ENCODE results near the gene TRIM42. TPM values are rescaled to one million over a fixed set of nuclear protein-coding genes. Genes with fewer than 3 reads are reported as not detected.
A peak's percentile ranks its signal among the peaks of the same experiment; 100 is the strongest.

The TRIM42 gene
- not detected for total RNA-seq

DNA sequence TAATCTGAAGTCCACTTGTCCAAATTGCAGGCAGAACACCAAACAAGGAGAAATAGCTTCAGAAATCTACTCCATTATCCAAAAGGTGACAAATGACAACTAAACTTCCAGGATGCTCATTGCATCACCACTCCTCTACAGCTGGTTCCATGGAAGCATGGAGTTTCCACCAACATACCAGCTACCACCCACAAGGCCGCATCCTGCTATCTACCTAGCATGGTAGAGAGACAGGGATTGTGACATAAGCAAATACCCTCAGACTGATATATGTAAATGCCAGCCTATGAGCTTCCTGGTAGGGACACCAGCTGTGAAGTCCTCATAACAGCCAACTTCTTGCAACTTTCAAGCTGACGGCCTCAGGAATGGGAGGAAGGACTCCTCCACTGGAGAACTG, at the start of gene TRIM42:
TRIM42 (plus strand) TSS at position 301 of the 400 bp plus-strand sequence. CDS start 166 bp downstream, outside the sequence.
- no peak for ATAC-seq

DNA sequence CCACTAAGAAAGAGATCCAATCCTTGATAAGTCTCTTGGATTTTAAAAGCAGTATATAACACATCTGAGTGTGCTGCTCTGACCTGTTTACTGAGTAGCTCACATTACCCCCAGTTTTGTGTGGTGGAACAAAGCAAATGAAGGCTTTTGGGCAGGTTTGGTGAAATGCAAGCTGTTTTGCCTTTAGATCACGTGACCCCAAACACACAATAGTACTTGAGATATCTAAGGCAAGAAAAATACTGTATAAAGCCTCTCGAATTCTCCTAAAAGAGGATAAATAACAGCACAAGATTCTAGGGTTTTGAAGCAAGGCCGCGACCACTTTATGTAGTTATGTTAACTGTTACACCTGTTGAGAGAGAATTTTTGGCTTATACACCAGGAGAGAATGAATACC, 49.3 kb upstream of the TRIM42 start:
- no peak for ATAC-seq

DNA sequence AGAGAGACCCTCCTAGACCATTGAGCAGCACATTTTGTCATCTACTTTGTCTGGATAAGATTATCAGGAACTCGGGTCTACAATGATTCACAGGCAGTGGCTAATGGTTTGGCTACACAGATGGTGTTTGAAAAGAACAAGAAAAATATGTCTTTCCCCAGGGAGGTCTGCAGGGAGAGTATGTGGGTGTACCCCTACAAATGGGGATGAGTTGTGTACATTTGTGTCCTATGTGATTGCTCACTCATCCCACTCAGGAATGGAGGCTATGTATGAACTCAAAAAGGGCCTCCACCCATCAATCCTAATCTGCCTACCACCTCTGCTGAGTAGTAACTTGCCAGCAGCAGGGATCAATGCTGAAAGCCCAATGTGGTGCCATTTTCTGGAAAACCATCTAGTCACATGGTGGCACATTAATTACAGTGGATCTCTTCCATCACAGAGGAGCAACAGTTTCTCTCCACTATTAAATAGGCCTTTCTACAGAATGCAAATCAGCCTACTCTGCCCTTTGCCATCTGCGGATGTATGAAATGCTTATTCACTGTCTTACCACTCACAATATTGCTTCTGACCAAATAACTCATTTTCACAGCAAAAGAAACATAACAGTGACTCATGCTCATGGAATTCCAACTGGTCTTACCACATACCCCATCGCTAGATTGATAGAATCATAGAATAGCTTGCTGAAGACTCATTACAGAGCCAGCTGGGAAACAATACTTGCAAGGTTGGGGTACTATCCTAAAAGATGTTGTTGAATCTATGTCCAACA, 48.3 kb upstream of the TRIM42 start:
- ATAC-seq = no peak

DNA sequence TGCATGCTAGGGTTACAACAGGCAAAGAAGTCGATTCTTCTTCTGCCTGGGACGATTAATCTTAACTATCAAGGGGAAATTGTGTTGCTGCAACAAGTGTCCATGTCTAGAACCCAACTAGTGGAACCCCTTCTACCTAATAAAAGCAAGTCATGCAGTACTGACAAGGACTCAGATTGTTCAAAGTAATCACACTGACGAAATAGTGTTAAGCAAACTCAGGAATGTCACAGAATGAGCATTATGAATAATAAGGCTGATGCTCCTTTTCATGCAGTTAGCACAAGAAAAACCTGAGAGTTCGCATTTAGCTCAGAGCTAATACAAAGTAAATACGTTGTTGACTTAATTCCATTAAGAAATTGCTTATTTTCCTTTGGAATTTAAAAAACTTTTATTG, 47.5 kb upstream of the TRIM42 start:
- no peak for ATAC-seq

DNA sequence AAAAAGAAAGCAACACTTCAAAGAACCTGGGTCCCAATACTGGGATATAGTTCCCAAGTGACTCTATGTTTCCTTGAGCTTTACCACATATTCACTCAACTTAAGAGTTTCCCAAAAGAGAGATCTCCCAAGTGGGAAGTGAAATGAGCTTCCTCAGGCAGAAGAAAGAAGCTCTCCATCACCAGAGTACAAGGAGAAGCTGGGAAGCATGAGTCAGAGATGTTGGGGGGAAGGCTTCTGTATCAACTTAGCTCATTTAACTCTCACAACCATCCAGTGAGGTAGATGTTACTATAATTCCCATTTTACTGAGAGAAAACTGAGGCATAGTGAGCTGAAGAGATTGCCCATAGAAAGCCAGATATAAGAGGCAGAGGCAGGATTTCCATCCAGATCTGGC, 47.0 kb upstream of the TRIM42 start:
- ATAC-seq = no peak

DNA sequence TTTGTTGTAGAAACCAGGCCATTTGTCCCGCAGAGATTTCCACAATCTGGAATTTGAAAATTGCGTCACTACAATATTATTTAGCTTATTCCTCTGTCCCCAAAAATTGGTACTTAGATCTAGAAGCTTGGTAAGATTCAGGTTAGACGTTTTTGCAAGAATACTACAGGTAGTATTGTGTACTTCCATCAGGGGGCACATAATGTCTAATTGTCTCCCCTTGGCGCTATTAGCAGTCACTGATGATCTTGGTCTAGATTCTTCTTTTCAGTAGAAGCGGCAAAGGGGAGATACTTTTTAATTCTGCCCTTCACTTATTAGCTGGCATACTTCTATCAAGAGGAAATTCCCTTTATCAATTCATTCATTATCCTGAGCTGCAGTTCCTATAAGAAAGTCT, 42.6 kb upstream of the TRIM42 start:
- ATAC-seq = no peak

DNA sequence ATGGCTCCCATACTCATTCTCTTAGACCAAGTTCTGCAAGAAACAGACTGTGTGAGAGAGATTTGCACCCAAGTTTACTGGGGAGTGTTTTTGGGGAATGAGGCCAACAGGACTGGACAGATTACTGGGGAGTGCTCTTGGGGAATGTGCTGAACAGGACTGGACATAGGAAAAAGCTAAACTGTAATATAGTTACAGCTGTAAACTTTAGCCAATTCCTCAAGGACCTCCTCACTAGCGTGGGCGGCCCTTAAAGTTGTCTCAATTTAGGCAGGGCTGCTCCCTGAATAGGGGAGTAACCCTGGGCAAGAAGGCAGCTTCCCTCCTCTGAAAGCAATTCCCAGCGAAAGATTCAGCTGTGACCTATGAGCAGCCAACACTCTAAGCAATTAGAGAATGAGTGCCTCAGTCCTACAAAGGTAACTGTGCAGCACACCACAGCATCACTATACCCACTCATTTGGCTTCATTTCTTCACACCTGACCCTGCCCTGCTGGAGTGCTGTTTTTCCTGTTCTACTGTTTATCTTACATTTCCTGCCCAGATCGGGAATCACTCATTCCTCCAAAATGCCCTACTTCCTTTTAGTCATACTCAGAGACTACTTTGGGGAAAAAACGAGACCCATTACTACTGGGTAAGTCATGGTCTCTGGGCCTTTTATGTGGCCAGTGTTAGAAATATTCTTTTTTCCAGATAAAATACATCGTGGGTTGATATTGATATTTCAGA, 41.3 kb upstream of the TRIM42 start:
- peak; percentile 88 for ATAC-seq

DNA sequence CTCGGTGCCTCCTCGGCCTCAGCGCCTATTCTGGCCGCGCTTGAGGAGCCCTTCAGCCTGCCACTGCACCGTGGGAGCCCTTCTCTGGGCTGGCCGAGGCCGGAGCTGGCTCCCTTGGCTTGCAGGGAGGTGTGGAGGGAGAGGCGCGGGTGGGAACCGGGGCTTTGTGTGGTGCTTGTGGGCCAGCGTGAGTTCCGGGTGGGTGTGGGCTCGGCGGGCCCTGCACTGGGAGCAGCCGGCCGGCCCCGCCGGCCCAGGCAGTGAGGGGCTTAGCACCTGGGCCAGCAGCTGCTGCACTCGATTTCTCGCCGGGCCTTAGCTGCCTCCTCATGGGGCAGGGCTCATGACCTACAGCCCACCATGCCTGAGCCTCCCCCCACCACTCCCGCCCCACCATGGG, 26.6 kb upstream of the TRIM42 start:
- no peak for ATAC-seq

DNA sequence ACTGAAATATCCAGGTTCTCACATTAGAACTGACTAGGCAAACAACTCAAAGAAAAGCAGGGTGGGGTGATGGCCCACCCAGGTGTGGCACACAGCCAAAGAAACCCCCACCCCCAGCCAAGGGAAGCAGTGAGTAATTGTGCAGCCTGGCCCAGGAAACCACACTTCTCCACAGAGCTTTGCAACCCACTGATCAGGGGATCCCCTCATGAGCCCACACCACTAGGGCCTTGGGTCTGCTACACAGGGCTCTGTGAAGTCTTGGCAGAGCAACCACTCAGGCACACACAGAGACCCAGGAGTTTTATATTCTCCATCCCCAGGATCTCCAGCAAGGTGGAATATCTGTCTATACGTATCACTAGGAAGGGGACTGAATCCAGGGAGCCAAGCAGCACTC, 22.2 kb upstream of the TRIM42 start:
- no peak for ATAC-seq

DNA sequence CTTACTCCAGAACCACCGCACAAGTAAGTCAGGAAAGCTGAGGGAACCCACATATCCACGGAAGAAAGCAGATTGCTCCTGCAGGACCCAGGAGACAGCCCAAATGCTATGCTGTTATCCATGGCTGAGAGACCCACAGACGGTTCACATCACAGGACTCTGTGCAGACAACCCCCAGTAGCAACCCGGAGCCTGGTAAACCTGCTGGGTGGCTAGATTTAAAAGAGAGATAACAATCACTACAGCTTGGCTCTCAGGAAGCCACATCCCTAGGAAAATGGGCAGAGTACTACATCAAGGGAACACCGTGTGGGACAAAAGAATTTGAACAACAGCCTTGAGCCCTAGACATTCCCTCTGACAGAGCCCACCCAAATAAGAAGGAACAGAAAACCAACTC, 13.8 kb upstream of the TRIM42 start:
- no peak for ATAC-seq

DNA sequence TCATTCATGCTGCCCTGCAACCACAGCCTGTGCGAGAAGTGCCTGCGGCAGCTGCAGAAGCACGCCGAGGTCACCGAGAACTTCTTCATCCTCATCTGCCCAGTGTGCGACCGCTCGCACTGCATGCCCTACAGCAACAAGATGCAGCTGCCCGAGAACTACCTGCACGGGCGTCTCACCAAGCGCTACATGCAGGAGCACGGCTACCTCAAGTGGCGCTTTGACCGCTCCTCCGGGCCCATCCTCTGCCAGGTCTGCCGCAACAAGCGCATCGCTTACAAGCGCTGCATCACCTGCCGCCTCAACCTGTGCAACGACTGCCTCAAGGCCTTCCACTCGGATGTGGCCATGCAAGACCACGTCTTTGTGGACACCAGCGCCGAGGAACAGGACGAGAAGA, 4.7 kb downstream of the TRIM42 start:
- no peak for ATAC-seq

DNA sequence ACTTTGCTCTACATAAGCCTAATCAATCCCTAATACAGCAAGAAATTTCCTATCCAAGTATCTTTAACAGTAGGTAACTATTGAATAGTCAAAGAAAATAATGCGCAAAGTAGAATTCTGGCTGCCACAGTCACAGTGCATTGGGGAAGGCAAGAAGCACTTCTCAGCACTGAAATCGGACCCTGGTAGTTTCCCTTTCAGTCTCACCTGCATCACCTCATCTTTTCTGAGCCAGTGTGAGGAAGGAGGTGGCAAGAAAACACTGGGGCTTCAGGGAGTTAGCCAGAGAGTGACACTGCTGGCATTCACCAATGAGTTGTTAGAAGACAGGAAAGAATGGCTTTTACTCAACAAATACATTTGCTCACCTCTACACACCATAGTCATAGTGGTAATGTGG, 8.3 kb downstream of the TRIM42 start:
- no peak for ATAC-seq

DNA sequence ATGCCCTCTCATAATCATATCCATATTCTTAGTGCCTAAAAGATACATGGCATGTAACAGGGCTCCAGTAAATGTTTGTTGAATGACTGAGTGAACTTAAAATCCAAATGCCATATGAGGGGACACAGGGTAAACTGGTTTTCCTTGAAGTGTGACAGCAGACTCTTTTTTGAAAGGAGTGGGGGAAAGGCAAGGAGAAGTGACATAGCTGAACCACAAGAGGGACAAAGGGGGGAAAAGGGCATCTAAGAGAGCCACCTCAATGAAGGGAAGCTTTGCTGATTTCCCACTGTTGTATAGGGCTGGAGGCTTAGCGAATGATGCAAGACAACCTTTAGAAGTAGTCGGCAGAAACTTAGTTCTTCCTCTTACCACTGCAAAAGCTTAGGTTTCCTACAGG, 9.1 kb downstream of the TRIM42 start:
- no peak for ATAC-seq

DNA sequence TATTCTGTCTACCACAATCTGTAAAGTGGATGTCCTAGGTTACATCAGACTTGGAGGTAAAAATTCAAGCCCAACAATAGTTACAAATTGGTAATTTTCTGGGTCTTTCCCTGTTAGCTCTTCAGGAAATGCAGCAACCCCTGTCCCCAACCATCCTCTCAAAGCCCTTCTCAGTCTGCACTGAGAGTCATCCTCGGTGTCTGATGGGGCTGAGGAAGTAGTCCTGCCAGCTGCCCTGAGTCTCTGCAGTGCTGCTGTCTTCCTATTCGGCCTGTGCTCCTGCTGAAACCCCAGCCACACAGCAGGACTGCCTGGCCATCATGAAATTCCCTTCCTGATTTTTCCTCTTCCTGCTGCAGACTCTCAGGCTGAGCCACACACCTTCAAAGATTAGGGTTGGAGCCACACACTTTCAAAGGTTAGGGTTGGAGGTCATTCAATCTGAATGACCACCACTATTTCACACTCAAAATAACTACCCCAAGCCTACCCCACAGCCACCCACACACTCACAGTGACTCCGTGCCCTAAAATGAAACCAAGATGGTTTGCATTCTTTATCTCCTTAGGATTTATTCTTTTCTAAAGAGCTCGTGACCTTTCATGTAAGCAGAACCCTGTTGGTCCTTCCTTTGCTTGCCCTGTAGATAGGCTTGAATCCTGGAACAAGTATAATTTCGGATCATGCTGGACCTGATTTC, 17.6 kb downstream of the TRIM42 start:
- no peak for ATAC-seq

DNA sequence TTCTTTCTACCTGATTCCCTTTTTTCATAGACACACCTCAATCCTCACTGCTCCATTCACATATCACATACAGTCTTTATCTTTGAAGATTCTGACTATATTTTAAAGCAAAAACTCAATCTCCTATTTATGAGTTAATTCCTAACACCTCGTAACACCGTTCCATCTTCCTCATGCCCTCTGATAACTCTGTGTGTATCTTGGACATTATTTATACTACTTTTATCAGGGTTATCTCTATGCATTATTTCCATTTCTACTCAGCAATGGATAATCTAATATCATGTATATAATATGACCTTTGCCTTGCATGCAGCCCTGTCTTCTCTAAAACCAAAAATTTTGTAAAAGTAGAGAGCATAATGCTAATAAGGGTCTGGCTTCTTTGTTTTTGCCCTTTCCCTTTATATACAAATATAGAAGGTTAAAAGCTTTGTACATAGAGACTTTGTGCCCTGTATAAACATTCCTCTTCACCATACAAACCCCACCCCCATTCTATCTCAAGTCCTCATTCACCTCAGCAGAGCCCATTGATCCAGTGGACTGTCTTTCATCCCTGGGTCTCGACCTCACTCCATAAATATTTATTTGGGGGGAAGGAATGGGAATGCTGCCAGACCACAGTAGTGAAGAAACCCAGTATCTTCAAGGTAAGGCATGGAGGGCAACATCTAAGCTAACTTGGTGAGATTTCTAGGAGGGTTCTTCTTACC, 21.8 kb downstream of the TRIM42 start:
- ATAC-seq = no peak

DNA sequence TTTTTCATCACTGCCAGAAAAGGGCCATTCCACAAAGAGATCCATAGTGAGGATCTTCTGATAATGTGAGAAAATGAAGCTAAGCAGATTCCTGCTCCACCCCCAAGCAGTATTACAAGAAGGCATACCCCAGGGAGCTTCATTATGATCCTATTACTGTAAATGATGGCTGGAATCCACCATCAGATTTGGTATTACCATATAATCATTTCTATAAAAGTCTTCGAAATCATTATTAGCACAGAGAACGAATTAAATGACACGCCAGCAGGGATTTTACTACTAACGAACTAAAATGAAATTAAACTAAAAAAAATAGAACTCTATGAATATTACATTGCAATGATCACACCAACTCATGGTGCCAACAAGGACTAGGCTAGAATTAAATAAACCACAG, 24.4 kb downstream of the TRIM42 start:
- ATAC-seq = no peak

DNA sequence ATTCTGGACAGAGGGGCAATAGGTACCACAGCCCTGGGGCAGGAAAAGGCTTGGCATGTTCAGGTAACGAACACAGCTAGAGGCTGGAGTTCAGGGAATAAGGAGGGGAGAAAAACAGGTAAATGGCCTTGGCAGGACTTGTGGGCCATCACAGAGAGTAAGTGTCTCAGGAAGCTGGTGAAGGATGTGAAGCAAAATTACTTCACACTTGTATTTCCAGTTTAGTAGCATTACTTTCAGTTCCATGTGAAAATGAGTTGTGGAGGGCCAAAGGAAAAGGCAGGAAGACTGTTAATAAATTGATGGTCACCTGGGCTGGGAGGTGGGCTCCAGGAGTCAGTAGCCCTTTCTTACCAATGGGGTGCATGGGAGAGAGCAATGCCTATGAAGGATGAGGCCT, 25.6 kb downstream of the TRIM42 start:
- no peak for ATAC-seq

DNA sequence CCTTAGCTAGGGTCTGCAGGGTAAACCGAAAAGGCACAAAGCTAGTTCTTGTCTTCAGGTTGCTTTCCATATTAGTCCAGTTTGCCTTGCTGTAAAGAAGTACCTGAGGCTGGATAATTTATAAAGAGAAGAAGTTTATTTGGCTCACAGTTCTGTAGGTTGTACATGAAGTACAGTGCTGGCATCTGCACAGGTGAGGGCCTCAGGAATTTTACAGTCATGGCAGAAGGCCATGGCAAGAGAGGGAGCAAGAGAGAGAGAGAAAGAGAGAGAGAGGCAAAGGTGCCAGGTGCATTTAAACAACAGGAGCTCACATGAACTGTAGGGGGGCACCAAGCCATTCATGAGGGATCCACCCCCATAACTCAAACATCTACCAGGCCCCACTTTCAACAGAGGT, 26.9 kb downstream of the TRIM42 start:
- no peak for ATAC-seq

DNA sequence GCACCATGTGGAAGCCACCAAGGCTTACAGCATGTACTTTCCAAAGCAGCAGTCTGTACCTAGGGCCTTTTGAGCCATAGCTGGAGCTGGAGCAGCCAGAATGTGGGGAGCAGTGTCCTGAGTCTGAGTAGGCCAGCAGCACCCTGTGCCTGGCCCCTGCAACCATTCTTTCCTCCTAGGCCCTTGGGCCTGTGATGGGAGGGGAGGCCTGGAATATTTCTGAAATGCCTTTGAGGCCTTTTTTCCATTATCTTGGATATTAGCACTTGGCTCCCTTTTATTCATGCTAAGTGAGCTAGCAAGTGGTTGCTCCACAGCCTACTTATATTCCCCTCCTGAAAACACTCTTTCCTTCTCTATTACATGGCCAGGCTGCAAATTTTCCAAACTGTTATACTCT, 28.1 kb downstream of the TRIM42 start:
- no peak for ATAC-seq

DNA sequence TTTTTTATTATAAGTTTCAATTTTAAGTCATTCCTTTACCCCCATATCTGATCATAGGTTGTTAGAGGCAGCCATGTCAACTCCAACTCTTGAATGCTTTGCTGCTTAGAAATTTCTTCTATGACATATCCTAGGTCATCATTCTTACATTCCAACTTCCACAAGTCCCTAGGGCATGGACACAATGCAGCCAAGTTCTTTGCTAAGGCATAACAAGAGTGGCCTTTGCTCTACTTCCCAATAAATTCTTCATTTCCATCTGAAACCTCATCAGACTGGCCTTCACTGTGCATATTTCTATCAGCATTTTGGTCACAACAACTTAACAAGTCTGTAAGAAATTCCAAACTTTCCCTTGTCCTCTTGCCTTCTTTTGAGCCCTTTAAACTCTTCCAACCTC, 28.5 kb downstream of the TRIM42 start:
- ATAC-seq = no peak

DNA sequence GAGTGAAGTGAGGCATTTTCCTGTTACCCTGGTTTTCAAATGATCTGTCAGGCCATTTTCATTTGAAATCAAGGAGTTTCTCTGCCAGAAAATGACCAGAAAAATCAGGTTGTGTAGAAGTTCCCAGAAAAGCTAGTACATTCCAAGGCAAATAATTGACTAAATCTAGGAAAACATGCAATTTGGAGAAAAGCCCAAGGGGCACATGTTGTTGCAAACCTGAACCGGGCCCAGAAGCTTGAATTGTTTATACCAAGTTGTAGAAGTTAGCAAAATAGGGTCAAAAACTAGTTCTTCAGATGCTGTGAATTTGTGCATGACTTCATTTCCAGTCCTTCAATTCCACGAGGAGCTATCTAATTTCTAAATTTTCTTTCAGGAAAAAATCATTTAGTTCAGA, 31.0 kb downstream of the TRIM42 start:
- no peak for ATAC-seq

DNA sequence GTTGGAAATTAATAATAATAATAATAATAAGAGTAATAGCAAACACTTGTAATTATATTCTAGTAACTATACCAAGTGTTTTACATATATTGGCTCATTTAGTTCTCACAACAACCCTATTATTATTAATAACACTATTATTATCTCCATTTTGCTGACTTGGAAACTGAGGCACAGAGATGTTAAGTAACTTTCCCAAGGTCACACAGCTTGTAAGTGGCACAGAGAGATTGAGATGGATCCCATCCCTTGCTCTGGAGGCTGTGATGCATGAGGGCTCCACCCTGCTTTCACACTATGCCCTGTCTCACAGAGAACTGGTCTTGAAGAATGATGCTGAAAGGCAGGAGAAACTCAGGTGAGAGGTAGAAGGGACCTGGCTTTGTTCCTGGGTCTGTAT, 31.9 kb downstream of the TRIM42 start:
- no peak for ATAC-seq
